Left ventricle myocardium inferior (tissue), 1 donor: ENCODE results near the gene EHD1. TPM values are rescaled to one million over a fixed set of nuclear protein-coding genes. Genes with fewer than 3 reads are reported as not detected.
A peak's percentile ranks its signal among the peaks of the same experiment; 100 is the strongest.

Experiments used
- DNase-seq: peaks from one replicate; pipeline ENCODE4 v3.0.0-alpha.2; 2020
- H3K27ac ChIP-seq: fragments of 200-600 bp; replicated peaks from 2 replicates; pipeline ENCODE4 v1.8.0; 2021
- H3K27me3 ChIP-seq: fragments of 200-600 bp; 2 replicates; pipeline ENCODE4 v1.8.0; 2021; ENCODE audit warnings: low read depth
- H3K36me3 ChIP-seq: fragments of 200-600 bp; 2 replicates; pipeline ENCODE4 v1.8.0; 2021
- H3K4me1 ChIP-seq: fragments of 200-600 bp; 2 replicates; pipeline ENCODE4 v1.8.0; 2021
- H3K4me3 ChIP-seq: fragments of 200-600 bp; 2 replicates; pipeline ENCODE4 v1.8.0; 2021; ENCODE audit warnings: mild to moderate bottlenecking, moderate library complexity
- H3K9me3 ChIP-seq: fragments of 200-600 bp; replicated peaks from 2 replicates; pipeline ENCODE4 v1.8.0; 2021
- intact Hi-C: fragments of 100-400 bp; cut with micrococcal nuclease; formaldehyde crosslinking; loops from one replicate; pipeline ENCODE4 v1.11.0; 2022
- total RNA-seq: library from RNA; stranded (reverse); fragmentation: NEBNext Ultra II Directional; extraction: Animal tissue kit (Norgen Biotek cat#: 25700); gene quantifications from one replicate; pipeline ENCODE4 v1.2.1, GENCODE V29; 2021
- TF ChIP-seq, protein P1 (sequence below): fragments of 200-600 bp; IDR thresholded peaks from 2 replicates; pipeline ENCODE4 v1.8.0; 2021; ENCODE audit warnings: antibody characterized with exemption, mild to moderate bottlenecking, borderline replicate concordance
- donor health status: DM: no; HTN: yes; CAD: no; lungs with severe emphysema.

EHD1 gene
- total RNA-seq, 1 donor from 2014 or later, result 40.3 TPM

DNA sequence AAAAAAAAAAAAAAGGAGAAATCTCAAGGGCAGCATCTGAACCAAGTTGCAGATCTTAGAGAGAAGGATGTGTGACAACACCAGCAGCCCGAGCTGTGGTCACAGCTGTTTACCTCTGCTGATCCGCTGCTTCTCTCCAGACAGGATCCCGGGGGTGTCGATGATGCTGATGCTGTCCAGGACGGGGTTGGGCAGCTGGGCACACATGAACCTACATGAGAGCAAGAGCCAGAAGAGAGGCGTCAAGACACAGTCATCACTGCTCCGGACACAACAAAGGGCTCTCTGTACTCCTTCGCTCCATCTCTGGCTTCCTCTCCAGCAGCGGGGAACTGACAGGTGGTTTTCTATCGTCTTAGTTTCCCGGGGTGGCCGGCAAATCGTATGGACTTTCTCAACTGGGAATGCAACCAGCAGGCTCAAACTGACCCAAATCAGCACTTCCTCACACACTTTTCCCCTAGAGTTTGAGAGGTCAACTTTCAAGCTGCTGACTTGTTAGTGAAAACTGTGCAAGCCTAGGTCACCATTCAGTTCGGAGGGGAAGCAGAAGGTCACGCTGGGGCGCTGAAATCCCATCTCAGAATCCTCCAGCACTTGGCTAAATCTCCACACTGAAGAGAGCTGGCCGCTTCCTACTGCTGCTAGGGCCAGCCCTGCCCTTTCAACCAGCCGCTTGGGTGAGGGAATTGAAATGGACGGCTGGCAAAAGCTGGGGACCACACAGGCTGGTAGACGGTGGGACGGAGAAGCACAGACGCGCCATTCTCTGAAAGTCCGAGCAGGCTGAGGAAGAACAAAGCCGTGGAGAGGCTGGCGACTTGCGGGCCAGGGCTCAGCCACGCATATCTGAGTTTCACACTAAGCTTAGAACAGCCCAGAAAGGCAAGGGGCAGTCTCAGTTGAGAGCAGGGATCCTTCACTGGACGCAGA lies 3.8 kb downstream of the EHD1 start:
- H3K4me1 ChIP-seq, result peaks cover 97% of the 10 kb centered on the region

DNA sequence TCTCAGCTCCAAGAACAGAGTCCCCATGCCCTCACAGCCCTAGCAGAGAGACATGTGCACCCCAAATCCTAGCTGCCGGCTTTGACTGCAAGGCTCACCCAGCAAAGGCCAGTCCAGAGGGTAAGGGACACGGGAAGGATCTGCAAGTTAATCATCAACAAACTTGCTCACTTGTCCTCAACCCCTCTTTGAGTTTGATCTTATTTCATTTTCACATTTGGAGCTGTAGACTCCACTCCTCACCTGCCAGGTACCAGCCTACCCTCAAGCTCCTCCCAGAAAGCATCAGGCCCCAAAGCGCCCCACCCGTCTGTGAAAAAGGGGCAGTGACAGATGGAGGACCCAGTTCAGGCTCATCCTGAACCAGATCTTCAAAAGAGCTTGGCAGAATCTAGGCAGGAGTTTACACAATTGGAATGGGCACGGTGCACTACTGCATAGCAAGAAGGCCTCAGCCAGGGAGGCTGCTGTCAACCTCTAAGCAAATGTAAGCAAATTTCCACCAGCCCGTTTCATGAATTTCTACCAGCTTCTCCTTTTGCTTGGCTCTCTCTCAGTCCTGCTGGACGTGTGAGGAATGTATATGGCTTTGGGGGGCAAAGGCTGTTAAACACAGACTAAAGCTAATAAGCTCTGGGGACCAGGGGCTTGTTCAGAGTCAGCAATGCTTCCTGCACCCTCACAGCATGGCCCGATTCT lies 5.5 kb downstream of the EHD1 start:
- DNase-seq, result no peak
- Histone ChIP-seq H3K4me3 (peak overlapping the region; percentile 54), H3K4me1 (peaks cover 100% of the 10 kb centered on the region), H3K36me3 (peaks cover 46% of the 10 kb centered on the region), H3K27me3 (no peaks in the 10 kb centered on the region), H3K27ac (peak overlapping the region; percentile 93), H3K9me3 (no peaks in the 10 kb centered on the region)
- TF ChIP-seq, protein P1, sequence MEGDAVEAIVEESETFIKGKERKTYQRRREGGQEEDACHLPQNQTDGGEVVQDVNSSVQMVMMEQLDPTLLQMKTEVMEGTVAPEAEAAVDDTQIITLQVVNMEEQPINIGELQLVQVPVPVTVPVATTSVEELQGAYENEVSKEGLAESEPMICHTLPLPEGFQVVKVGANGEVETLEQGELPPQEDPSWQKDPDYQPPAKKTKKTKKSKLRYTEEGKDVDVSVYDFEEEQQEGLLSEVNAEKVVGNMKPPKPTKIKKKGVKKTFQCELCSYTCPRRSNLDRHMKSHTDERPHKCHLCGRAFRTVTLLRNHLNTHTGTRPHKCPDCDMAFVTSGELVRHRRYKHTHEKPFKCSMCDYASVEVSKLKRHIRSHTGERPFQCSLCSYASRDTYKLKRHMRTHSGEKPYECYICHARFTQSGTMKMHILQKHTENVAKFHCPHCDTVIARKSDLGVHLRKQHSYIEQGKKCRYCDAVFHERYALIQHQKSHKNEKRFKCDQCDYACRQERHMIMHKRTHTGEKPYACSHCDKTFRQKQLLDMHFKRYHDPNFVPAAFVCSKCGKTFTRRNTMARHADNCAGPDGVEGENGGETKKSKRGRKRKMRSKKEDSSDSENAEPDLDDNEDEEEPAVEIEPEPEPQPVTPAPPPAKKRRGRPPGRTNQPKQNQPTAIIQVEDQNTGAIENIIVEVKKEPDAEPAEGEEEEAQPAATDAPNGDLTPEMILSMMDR, result no peak
- intact Hi-C loops, result no loop called here

More for the DNA sequence above, 3.8 kb downstream of the EHD1 start:
- Histone ChIP-seq H3K27me3 (no peaks in the 10 kb centered on the region), H3K36me3 (peaks cover 42% of the 10 kb centered on the region), H3K9me3 (no peaks in the 10 kb centered on the region), H3K27ac (peak overlapping the region; percentile 94), H3K4me3 (peak overlapping the region; percentile 94)
- TF ChIP-seq, protein P1, result no peak
- intact Hi-C loops, result no loop called here
- DNase-seq, result no peak

DNA sequence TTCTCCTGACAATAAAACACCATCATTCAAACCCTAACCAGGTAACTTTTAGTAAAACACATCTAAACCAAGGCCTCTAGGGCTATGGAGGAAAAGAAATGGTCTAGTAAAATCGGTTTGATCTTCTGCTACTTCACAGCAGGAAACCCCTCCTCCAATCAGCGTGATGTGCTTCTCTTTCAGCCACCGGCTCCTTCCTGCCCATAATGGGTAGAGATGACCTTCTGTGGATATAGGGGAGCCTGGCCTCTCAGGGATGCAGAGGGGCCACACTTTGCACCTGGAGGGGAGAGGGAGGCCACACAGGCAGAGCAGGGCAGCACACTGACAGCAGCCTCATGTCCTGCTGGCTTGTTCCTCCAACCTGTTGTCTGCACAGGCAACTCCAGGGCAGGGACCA lies 6.9 kb downstream of the EHD1 start:
- no peaks in the 10 kb centered on the region for H3K9me3 ChIP-seq
- intact Hi-C loops, result no loop called here
- H3K4me3 ChIP-seq, result peak overlapping the region; percentile 54
- peak overlapping the region; percentile 93 for H3K27ac ChIP-seq
- H3K27me3 ChIP-seq, result no peaks in the 10 kb centered on the region
- TF ChIP-seq, protein P1, result no peak
- no peak for DNase-seq
- H3K4me1 ChIP-seq, result peaks cover 100% of the 10 kb centered on the region
- peaks cover 49% of the 10 kb centered on the region for H3K36me3 ChIP-seq

DNA sequence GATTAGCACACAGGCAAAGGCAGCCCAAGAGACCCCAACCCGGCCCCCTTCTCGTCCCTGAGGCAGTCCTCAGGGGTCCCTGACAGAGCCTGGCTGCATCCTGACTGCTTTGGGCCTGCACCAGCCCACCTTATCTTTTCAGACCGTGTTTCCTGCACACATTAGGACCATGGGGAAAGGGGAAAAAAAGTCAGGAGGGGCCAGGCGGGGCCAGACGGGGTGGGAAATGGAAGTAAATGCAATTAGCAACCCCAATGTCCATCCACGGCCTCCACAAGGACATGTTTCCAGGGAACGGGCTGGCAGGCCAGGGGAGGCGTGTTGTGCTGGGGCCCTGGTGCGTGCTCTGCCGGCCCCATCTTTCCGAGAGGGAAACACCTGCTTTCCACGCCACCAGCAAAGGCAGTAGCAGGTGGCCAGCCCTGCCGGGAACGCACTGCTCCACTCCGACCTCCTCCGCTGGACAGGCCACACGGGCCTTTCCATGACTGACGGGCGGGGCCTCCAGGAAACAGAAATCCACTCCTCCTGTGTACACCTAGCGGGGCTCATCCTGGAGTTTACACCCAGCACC lies 7.4 kb downstream of the EHD1 start:
- Histone ChIP-seq H3K27ac (peak overlapping the region; percentile 93), H3K4me1 (peaks cover 100% of the 10 kb centered on the region), H3K36me3 (peaks cover 49% of the 10 kb centered on the region), H3K9me3 (no peaks in the 10 kb centered on the region), H3K27me3 (no peaks in the 10 kb centered on the region), H3K4me3 (peak overlapping the region; percentile 54)
- DNase-seq, result no peak
- intact Hi-C loops, result no loop called here
- TF ChIP-seq, protein P1, result no peak

DNA sequence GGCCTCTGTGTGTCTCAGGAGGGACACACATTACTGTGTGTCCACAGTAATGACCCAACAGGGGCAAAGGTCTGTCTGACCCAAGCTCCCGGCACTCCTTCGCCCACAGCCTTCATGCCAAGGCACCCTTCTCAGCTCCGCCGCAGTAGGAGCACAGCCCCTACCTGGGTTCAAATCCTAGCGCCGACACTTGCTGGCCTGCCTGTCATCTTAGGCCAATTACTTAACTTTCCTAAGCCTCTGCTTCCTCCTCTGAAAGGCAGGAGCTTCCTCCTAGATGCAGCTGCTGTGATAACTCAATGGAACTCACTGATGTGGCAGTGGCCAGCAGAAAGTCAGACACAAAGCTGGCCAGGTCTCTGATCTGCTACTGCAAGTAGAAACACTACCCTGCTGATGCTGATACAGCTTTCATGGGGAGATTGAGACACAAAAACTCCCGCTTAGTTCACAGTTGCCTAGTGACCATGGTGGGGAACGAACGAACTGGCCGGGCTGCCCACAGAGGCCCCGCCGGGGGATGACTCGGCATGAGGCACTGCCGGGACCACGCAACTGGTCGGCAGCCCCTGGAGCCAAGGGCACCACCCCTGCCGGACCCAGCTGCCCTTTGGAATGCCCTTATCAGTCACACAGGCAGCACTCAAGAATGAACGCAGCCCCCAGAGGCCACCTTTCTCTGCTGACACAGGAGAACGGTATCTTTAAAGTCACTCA lies 8.1 kb downstream of the EHD1 start:
- Histone ChIP-seq H3K36me3 (peaks cover 49% of the 10 kb centered on the region), H3K9me3 (no peaks in the 10 kb centered on the region), H3K27me3 (no peaks in the 10 kb centered on the region), H3K4me1 (peaks cover 100% of the 10 kb centered on the region), H3K4me3 (peak overlapping the region; percentile 54), H3K27ac (peak overlapping the region; percentile 93)
- no peak for DNase-seq
- TF ChIP-seq, protein P1, result no peak
- intact Hi-C loops, result no loop called here
